ENCODE data around the gene CLDN19.

Gene CLDN19

DNA sequence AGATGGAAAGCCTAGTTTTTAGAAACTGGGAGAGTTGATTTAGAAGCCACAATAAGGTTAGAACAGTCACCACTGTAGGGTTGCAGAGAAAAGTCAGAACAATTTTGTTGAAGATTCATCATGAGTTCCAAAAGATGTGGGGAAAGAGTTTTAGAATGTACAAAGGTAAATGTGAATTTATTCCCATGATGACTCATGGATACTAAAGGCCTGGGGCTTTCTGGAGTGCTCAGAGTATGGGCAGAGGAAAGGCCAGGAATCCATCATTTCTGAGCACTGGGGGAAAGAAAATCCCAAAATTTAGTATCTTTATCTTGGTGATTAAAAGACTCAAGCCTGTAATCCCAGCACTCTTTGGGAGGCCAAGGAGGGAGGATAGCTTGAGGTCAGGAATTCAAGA is 40.0 kb downstream of the CLDN19 start:
- DNase-seq (ENCODE audit: low read depth), result no peak

DNA sequence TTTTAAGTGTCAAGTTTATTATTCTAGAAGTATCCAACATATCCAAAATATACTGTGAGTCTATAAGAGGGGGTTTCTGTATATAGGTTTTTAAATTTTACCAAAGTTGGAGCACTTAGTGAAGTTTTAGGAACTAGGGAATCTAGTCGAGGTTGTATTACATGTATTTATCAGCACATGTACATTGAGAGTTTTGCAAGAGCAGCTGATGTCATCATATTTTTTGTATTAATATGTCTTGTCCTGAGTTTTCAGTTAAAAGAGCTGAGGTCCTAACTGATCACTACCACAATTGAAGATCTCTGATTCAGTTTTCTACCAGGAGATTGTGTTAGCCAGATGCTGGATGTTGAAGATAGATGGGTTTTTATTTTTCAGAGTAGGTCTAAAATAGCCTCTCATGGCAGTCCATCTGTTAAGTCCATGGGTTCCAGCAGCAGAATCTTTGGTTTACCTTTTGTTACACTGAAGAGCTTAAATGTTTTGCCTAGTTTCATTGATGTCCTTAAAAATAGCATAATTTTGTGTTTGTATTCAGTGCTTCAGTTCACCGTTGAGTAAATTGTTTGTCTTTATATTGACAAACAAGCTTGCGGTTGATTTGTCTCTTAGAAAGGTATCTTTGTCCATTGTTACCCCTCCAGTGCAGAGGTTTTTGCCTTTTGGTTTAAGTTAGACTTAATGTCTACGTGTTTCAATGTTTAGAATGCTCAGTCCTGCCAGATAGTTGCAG is 41.8 kb downstream of the CLDN19 start:
- no peak for DNase-seq (ENCODE audit: low read depth)

DNA sequence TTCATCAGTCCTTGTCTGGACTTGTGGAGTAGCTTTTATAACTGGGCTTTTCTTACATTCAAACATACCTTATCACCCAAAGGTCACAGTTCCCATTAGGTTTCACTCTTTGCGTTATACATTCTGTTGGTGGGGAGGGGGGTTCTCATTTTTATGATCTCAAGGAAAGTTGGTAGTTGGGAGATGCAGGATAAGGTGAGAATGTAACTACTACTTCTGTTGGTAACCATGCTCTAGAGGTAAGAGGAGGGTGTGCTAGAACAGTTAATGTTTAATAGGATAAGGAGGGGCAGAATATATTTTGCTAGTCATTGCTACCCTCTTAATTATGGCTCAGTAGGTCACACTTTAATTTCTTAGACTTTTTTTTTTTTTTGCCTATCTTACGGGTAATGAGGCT is 47.1 kb downstream of the CLDN19 start:
- DNase-seq (ENCODE audit: low read depth), result no peak

DNA sequence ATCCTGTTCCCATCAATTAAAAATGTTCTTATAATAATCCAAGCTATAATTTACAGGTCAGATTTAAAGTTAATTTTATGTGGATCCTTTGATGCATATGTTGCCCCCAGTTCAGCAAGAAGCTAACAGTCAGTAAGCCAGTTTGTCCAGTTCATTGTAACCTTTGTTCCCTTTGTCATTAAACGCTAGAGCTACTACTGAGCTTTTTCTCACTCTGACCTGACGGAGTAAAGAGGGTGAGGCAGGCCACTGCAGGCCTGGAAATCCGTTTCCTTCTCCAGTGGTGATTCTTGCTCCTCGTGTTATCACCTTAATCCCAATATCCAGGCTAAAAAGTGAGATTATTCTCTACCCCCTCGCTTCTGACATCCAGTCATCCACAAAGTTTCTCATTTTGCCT is 47.6 kb downstream of the CLDN19 start:
- no peak for DNase-seq (ENCODE audit: low read depth)

DNA sequence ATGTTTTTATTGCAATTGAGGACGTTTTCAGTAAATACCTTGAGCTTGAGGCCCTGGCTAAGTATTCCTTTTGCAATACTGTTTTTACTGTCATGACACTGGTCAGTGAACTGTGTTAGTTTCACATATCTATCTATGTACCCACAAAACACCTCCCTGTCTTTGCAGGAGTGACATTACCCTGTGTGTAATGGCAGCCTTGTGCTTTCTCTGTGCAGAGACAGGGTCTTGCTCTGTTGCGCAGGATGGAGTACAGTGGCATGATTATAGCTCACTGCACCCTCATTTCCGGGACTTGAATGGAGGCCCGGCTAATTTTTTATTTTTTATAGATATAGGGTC is 48.9 kb downstream of the CLDN19 start:
- DNase-seq (ENCODE audit: low read depth), result no peak

DNA sequence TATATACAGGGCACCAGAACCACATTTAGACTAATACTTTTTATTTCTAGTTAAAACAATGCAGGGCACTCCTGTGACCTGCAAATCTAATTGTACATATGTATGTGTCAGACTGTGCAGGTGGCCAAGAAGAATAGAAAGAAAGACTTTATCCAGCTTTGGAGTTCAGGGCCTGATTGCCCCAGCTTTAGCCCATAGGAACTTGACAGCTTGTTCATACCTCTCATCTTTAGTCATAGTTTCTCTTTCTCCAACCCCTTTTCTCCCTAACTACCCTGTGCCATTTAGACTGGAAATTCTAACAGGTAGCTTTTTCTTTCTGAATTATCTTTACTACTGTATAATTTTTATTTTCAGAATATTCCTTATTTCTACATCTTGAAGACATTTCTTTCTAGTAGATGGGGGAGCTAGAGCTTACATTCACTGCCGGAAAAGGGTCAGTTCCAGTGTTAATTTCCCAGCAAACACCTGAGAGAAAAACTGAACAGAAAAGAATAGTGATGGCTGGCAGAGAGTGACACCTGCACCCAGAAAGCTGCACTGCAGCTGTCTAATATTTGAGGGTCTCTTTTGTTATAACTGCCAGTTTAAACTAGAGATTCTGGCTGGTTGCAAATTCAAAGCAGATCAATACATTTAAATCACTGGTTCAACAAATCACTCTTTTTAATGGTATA is 49.4 kb downstream of the CLDN19 start:
- no peak for DNase-seq (ENCODE audit: low read depth)

DNA sequence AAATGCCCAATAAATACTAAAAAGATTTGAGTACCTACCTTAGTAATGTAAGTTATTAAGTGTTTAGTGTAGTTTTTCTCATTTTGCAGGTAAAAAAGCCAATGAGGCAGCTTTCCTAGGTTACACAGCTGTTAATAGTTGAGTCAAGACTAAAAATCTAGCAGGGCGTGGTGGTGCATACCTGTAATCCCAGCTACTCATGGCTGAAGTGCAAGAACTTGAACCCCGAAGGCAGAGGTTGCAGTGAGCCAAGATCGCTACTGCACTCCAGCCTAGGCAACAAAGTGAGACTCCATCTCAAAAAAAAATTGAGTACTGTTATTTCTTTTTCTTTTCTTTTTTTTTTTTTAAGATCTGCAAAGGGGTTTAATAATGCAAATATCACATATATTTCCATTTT is 50.1 kb downstream of the CLDN19 start:
- no peak for DNase-seq (ENCODE audit: low read depth)

DNA sequence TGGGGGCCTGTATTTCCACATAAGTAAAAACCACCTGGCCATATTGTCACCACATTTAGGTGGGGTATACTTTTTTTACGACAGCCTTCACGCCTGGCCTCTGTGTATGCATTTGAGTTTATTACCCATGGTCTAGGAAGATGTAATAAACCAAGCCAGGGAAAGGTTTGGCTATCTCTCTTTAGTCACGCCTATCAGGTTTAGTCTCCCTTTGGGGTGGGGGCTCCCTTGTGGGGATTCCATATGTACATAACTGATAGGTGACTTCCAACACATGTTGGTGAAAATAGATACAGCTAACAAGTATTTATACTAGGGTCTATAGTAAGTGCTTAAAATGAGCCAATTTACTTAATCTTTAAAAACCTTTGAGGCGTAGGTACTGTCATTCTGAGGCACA is 53.6 kb downstream of the CLDN19 start:
- no peak for DNase-seq (ENCODE audit: low read depth)

DNA sequence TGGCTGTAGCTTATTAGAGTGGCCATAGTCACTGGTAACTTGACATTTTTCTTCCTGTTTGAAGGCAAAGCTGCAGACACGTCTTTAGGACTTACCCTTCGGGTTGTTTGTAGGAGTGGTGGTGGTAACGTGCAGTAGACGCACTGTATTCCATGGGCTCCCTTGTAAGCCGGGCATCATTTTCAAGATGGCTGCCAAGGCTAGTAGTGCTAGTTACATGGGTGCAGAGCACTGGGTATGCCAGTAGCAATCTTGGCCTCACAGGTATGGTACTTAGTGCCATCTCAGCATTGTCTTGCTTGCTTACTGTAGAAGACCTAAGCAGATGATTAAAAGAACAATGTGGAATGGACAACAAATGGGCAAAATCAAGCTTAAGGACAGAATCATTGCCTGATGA is 55.9 kb downstream of the CLDN19 start:
- no peak for DNase-seq (ENCODE audit: low read depth)

Data from GM04503 (cell line).